IPS DF 6.9 (cell line): ENCODE data around the gene CLIP4.

Source experiments
- DNase-seq: peaks from one replicate; pipeline ENCODE4 v3.0.0-alpha.2; 2013; ENCODE audit warnings: low read depth, low spot score
- H3K27ac ChIP-seq: one replicate; pipeline ENCODE4 v1.5.1; 2013; ENCODE audit warnings: low read length, control low read depth
- H3K27me3 ChIP-seq: 2 replicates; pipeline ENCODE4 v1.6.1; 2013; ENCODE audit warnings: mild to moderate bottlenecking, low read length; ENCODE audit not compliant: control insufficient read depth, insufficient read depth
- H3K36me3 ChIP-seq: 2 replicates; pipeline ENCODE4 v1.6.1; 2013; ENCODE audit warnings: low read length; ENCODE audit not compliant: control insufficient read depth, insufficient read depth
- H3K4me1 ChIP-seq: 2 replicates; pipeline ENCODE4 v1.6.1; 2013; ENCODE audit warnings: low read length; ENCODE audit not compliant: control insufficient read depth, insufficient read depth
- H3K4me3 ChIP-seq: 2 replicates; pipeline ENCODE4 v1.5.1; 2013; ENCODE audit warnings: mild to moderate bottlenecking, low read length
- H3K9me3 ChIP-seq: 2 replicates; pipeline ENCODE4 v1.6.1; 2013; ENCODE audit warnings: low read length, inconsistent platforms; ENCODE audit not compliant: control insufficient read depth, insufficient read depth
- WGBS: extraction: QIAGEN DNeasy Blood & Tissue Kit; methylation state at CpG from one replicate; pipeline ENCODE4 v1.1.7; 2013; ENCODE audit warnings: mixed read lengths, missing lambda C conversion rate; ENCODE audit not compliant: insufficient read length, insufficient coverage; 5-methylcytosine and 5-hydroxymethylcytosine counted together

CLIP4 gene

DNA sequence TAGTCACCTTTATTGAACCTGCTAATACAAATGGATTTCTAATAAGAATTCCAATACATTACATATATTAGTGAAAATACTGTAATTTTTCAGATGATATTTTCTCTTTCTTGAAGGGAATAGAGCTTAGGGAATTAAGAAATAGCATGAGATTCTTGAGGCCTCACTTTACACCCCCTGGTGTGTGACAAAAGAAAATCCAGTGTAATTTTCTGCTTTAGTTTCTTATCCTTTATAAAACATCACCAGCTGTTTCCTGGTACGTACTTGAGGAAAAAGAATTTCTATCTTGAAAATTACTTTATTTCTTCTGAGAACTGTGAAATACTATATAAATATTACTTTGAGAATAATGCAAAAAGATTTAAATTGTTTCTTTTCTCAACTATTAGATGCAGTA is 71.6 kb downstream of the CLIP4 start:
- Histone ChIP-seq H3K27ac (no peak overlapping the region), H3K4me1 (no peaks in the 10 kb centered on the region), H3K27me3 (no peaks in the 10 kb centered on the region), H3K4me3 (no peak overlapping the region), H3K36me3 (no peaks in the 10 kb centered on the region), H3K9me3 (no peaks in the 10 kb centered on the region)
- WGBS = no CpG with 5 or more reads among the region's 1 CpG
- DNase-seq = no peak

DNA sequence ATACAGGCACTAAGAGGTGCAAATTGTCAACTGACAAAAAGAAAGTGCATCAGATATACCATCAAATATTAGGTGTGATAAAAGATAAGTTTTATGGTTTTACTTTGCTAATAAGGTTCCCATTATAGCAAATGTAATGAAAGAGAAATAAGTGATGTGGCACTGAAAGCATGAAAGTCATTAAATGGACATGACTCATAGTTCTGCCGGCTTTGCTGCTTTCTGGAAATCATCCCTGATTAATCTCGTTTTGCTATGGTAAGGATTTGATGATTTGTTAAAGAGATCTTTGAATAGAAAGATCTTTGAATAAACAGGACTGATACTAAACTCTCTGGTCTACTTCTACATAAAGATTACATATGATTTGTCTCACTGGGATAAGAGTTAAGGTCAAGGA is 72.7 kb downstream of the CLIP4 start:
- H3K36me3 ChIP-seq = no peaks in the 10 kb centered on the region
- no peaks in the 10 kb centered on the region for H3K4me1 ChIP-seq
- DNase-seq = no peak
- H3K4me3 ChIP-seq = no peak overlapping the region
- H3K27me3 ChIP-seq = no peaks in the 10 kb centered on the region
- no CpG with 5 or more reads among the region's 2 CpGs for WGBS
- H3K9me3 ChIP-seq = no peaks in the 10 kb centered on the region
- no peak overlapping the region for H3K27ac ChIP-seq

DNA sequence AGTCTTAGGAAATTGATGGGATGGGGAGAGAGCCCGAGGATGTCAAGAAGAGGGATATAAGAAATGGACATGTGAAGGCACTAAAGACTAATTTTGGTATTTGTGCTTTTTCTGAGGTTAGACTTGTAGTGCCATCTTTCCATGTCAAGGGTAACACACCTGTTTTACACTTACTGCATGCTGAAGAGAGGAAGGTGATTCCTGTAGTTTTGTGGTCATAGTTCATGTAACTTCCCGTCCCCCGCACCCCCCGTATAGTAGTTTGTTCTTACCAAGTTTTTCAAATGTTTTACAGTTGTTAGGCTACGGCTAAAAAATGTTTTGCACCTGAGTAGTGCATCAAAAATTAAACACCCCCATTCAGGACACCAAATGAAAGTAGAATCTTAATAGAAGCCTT is 73.8 kb downstream of the CLIP4 start:
- H3K9me3 ChIP-seq = no peaks in the 10 kb centered on the region
- H3K4me3 ChIP-seq = no peak overlapping the region
- H3K36me3 ChIP-seq = no peaks in the 10 kb centered on the region
- H3K27ac ChIP-seq = no peak overlapping the region
- no peak for DNase-seq
- no peaks in the 10 kb centered on the region for H3K27me3 ChIP-seq
- no CpG with 5 or more reads among the region's 5 CpGs for WGBS
- H3K4me1 ChIP-seq = no peaks in the 10 kb centered on the region

DNA sequence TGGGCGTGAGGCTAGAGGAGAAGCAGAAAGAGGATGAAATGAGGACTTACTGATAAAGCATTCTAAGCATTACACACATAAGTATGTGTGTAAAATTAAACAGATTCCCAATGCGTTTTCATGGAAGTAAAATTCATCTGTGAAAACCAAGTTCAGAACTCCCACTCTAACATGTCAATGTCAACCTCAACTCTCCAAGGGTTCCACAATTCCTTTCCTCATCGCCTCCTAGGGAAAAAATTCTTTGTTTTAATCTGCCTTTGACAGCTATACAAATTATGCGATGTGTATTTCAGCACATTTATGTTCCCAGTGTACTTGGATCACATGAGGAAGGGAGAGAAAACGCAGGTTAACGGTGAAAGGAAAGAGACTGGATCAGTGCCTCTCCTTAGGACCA is 76.6 kb downstream of the CLIP4 start:
- no peak overlapping the region for H3K4me3 ChIP-seq
- H3K27ac ChIP-seq = no peak overlapping the region

DNA sequence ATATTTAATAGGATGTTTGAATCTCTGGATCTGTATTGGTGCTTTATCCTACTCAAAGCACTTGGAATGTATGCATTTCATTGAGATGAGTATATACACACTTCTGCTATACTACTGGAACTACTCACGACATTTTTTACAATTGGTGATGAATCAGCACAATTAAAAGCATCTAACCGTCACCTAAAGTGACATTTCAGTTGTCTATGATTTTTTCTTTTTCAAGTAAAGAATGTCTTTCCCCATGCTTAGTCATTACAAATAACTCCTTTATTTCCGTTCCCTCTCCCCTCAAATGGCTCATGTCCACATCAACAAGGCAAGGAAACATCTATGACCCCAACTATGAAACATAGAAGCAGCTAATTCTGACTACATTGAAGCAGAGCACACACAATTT is 77.3 kb downstream of the CLIP4 start:
- no CpG with 5 or more reads among the region's 3 CpGs for WGBS
- no peaks in the 10 kb centered on the region for H3K27me3 ChIP-seq
- H3K4me3 ChIP-seq = no peak overlapping the region
- H3K4me1 ChIP-seq = no peaks in the 10 kb centered on the region
- H3K27ac ChIP-seq = no peak overlapping the region
- no peaks in the 10 kb centered on the region for H3K36me3 ChIP-seq
- no peaks in the 10 kb centered on the region for H3K9me3 ChIP-seq
- DNase-seq = no peak

More for the DNA sequence above, 76.6 kb downstream of the CLIP4 start:
- H3K27me3 ChIP-seq = no peaks in the 10 kb centered on the region
- no peaks in the 10 kb centered on the region for H3K9me3 ChIP-seq
- no peaks in the 10 kb centered on the region for H3K4me1 ChIP-seq
- DNase-seq = no peak
- no CpG with 5 or more reads among the region's 6 CpGs for WGBS
- no peaks in the 10 kb centered on the region for H3K36me3 ChIP-seq

DNA sequence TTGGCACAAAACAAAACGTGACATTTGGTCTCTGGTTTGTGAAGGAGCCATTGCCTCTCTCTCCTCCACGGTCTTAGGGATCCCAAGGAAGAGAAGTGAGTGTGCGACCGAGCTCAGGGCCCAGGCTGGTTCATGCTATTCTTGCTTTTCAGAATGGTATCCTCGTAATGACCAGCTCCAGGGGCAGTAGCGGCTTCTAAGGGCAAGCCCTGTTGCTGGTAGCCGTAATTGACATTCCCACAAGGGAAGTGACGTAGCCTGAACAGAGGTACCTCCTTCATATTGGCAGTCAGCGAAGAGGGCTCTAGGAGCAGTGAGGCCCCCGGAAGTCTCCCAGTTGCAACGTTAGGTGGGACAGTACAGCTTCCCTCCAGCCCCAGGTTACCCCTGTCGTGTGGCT is 77.9 kb downstream of the CLIP4 start:
- Histone ChIP-seq H3K4me3 (no peak overlapping the region), H3K4me1 (no peaks in the 10 kb centered on the region), H3K9me3 (no peaks in the 10 kb centered on the region), H3K27me3 (no peaks in the 10 kb centered on the region), H3K36me3 (no peaks in the 10 kb centered on the region), H3K27ac (no peak overlapping the region)
- no peak for DNase-seq
- no CpG with 5 or more reads among the region's 12 CpGs for WGBS

DNA sequence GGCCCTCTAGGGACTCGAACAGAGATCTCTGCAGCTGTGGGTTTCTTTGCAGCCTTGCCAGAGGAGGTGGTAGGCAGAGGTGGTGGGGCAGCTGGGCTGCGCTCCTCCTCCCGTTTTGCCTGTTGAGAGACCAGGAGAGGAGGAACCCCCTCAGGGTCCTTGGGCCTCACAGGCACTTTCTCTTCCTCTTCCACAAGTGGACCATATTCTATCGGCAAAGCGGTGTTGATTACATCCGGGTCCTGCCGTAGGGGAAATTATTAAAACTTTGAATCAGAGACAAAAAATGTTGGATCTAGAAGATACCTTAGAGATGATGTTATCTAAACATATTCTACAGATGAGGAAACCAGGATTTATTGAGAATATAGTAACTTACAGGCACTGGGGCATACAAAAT is 78.5 kb downstream of the CLIP4 start:
- Histone ChIP-seq H3K27me3 (no peaks in the 10 kb centered on the region), H3K9me3 (no peaks in the 10 kb centered on the region), H3K4me3 (no peak overlapping the region), H3K4me1 (no peaks in the 10 kb centered on the region), H3K36me3 (no peaks in the 10 kb centered on the region), H3K27ac (no peak overlapping the region)
- DNase-seq = no peak
- no CpG with 5 or more reads among the region's 7 CpGs for WGBS

DNA sequence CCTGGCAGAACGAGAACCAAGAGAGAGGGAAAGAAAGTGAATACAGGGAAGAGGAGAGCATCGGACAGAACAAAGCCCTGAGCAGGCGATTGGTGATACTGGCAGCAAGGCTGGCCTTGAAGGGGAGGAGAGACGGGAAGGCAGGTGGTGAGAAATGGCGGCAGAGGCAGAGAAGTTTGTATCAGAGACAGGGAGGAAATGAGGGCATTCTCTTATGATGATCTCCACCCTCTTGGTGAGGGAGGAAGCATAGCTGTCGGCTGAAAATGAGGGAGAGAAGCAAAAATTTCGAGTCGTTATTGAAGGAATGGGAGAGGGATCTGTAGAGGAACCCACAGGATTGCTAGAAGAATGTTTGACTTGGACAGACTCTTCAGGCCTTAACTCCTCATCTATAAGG is 80.6 kb downstream of the CLIP4 start:
- DNase-seq = no peak
- H3K4me1 ChIP-seq = no peaks in the 10 kb centered on the region
- no peaks in the 10 kb centered on the region for H3K36me3 ChIP-seq
- H3K27ac ChIP-seq = no peak overlapping the region
- no CpG with 5 or more reads among the region's 8 CpGs for WGBS
- H3K4me3 ChIP-seq = no peak overlapping the region
- H3K27me3 ChIP-seq = no peaks in the 10 kb centered on the region
- no peaks in the 10 kb centered on the region for H3K9me3 ChIP-seq

DNA sequence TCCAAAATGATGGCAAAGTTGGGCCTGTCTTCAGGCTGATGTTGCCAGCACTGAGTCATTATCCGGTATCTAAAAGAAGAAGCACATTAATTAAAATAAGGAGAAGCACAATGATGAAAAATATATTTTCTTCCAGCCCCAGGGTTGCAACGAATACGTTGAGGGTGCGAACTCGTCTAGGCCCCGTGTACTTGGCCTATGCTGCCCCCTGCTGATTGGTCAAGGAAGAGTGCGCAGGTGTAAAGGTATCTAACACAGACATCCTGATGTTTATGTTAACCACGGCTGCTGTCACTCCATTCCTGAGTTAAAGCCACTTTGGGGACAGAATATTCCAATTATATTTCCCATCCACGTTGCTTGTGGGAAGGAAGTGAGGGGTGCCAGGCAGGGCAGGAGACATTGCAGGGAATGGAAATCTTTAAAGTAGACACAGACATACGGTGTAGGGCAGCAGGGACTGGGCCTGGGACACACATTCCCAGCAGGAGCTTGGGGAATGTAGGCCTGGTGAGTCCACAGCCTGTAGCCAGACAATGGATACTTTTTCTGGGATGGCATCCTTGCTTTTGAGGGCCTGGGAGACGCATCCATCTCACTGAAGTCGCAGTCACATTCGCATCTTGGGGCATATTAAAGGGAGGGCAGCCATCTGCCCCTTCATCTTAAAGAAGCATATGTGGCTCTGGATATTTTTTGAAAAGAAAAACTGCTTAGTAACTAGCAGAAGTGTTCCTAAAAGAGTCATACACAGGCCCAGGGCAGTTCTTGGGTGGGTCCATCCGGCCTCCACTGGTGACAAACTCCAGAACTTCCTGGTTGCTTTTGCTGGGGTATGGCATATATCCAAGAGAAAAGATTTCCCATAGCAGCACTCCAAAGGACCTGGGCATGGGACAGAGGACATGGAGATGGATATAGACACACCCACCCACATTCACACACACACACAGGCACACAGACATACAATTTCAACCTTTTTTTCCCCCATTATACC is 81.9 kb downstream of the CLIP4 start:
- H3K36me3 ChIP-seq = no peaks in the 10 kb centered on the region
- no peaks in the 10 kb centered on the region for H3K9me3 ChIP-seq
- H3K27ac ChIP-seq = no peak overlapping the region
- no peak overlapping the region for H3K4me3 ChIP-seq
- peak; percentile 47 for DNase-seq
- no CpG with 5 or more reads among the region's 14 CpGs for WGBS
- no peaks in the 10 kb centered on the region for H3K4me1 ChIP-seq
- no peaks in the 10 kb centered on the region for H3K27me3 ChIP-seq

DNA sequence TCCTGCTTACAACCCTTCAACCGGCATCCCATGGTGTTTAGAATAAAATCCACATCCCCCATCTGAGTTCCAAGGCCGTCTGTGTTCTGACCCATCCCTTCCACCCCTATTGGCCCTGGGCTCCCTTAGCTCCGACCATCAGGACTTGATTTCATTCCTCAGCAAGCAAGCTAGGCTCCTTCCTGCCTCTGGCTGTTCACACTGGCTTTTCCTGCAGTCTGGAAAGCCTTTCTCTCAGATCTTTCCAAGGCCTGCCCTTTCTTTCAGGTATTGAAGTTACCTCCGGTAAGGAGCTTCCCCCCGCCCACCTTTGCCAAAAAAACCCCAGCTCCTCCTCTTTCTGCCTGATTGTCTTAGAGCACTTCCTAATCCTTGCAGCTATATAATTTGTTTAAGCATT is 86.8 kb downstream of the CLIP4 start:
- DNase-seq = peak; percentile 31
- no peaks in the 10 kb centered on the region for H3K27me3 ChIP-seq
- no peaks in the 10 kb centered on the region for H3K9me3 ChIP-seq
- WGBS = no CpG with 5 or more reads among the region's 5 CpGs
- no peak overlapping the region for H3K4me3 ChIP-seq
- no peak overlapping the region for H3K27ac ChIP-seq
- no peaks in the 10 kb centered on the region for H3K36me3 ChIP-seq
- no peaks in the 10 kb centered on the region for H3K4me1 ChIP-seq
